ENCODE data around the gene DLG5.

Gene DLG5

DNA sequence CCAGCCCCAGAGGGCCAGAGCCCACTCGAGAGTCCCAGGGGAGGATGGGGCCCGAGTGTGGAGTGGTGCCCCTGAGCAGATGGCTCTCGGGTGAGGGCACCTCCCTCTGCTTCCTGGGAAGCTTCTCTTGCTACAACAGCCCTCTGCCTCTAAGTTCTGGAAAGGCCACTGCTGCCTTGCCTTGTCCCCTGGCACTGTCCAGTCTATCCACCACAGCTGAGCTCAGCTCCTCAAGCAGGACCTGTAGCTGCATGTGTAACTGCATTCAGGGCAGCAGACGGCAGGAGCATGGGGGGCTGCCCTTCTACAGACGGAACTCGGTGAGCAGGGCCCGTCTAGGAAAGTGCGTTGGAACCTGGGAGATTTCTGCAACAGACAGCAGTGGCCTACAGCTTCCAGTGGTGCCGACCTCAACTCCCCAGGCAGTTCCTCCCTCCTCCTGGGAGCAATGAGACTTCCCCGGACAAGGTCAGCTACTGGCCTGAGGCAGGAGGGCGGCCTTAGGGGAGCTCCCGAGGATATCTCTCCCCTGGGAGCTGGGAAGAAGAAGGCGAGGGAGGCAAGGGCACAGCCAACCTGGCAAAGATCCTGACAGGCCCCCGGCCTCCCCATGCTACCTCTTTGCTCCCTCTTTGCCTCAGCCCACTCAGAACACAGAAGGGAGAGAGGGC, 88.5 kb downstream of the DLG5 start:
- H3K4me1 ChIP-seq (ENCODE audit: control insufficient read depth, insufficient read depth, low read length): peaks cover 5% of the 10 kb centered on the region; the same call in 1 of the 2 replicates
- no peaks in the 10 kb centered on the region for H3K9me3 ChIP-seq (ENCODE audit: control insufficient read depth, insufficient read depth, low read depth, low read length)
- H3K4me3 ChIP-seq (ENCODE audit: low read depth, low read length): no peak overlapping the region
- TF ChIP-seq ZNF624 (tag by site-specific recombination; IDR thresholded peaks at IDR 0.05) (no peak), ZFHX2 (tag by site-specific recombination; conservative IDR thresholded peaks at IDR 0.05) (0 out of 2 replicates have a peak, but pooled peaks have one; percentile 0), KLF7 (tag by site-specific recombination; IDR thresholded peaks at IDR 0.05; ENCODE audit: borderline replicate concordance) (no peak), GLI2 (tag by site-specific recombination; IDR thresholded peaks at IDR 0.05; ENCODE audit: borderline replicate concordance, low read depth) (no peak), ZNF555 (tag by site-specific recombination; conservative IDR thresholded peaks at IDR 0.05) (no peak), ZNF341 (tag by site-specific recombination; IDR thresholded peaks at IDR 0.05; ENCODE audit: low read depth) (peak; percentile 56), EGR2 (tag by site-specific recombination; IDR thresholded peaks at IDR 0.05; ENCODE audit: low read depth) (no peak), ZNF701 (tag by site-specific recombination; IDR thresholded peaks at IDR 0.05) (no peak)
- CTCF ChIA-PET: interaction anchor here (0.6 to 1.2 kb wide), 2 partner anchors 9 to 48 kb away, joined by 4 to 5 read pairs; no protein-coding TSS in a partner anchor
- H3K27ac ChIP-seq (ENCODE audit: extremely low read depth, low read depth, low read length): no peak overlapping the region
- POLR2A ChIA-PET: no interaction called here
- peaks cover 5 to 74% of the 10 kb centered on the region in 2 experiments; a peak in 2 of 3 replicates for H3K36me3 ChIP-seq (ENCODE audit: control insufficient read depth in 2 of 2, insufficient read depth in 1 of 2, low read length in 2 of 2)

DNA sequence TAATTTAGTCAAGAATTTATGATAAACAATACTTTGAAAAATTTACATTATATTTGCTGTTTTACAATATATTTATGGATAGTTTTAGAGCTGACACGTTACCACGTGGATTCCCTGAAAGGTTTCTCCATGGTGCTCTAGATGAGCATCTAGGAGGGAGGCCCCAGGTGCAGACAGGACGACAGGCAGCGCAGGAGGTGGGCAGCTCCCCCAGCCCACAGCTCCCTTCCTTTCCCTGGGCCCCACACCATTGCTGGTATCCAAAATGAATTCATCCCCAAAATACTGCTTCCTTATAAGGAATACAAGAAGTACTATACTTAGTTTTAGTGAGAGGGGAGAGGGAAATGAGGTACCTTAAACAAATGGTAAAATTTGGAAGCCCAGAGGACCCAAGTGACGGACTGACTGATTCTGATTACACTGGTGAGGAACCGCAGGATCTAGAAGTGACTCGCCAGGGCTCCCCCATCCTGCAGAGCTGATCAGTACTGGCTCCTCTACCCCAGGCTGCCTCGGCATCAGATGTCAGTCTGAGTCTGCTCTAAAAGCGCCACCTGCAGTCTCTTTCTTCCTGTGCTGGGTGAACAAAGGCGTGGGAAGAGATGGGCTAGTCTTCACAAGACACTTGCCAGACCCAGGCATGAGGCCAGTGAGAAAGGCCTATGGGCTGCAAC, 89.2 kb downstream of the DLG5 start:
- peaks cover 5% of the 10 kb centered on the region; the same call in 1 of the 2 replicates for H3K4me1 ChIP-seq (ENCODE audit: control insufficient read depth, insufficient read depth, low read length)
- no peaks in the 10 kb centered on the region for H3K9me3 ChIP-seq (ENCODE audit: control insufficient read depth, insufficient read depth, low read depth, low read length)
- TF ChIP-seq ZIC2 (tag by site-specific recombination; IDR thresholded peaks at IDR 0.05): peak; percentile 69
- TF ChIP-seq ZBTB17 (tag by site-specific recombination; IDR thresholded peaks at IDR 0.05): 0 out of 2 replicates have a peak, but pooled peaks have one; percentile 35
- TF ChIP-seq ZNF138 (tag by site-specific recombination; IDR thresholded peaks at IDR 0.05; ENCODE audit: borderline replicate concordance): no peak
- 0 out of 2 replicates have a peak, but pooled peaks have one; percentile 37 for TF ChIP-seq ZNF660 (tag by site-specific recombination; IDR thresholded peaks at IDR 0.05)
- TF ChIP-seq ZNF558 (tag by site-specific recombination; IDR thresholded peaks at IDR 0.05): no peak
- TF ChIP-seq, protein P1, sequence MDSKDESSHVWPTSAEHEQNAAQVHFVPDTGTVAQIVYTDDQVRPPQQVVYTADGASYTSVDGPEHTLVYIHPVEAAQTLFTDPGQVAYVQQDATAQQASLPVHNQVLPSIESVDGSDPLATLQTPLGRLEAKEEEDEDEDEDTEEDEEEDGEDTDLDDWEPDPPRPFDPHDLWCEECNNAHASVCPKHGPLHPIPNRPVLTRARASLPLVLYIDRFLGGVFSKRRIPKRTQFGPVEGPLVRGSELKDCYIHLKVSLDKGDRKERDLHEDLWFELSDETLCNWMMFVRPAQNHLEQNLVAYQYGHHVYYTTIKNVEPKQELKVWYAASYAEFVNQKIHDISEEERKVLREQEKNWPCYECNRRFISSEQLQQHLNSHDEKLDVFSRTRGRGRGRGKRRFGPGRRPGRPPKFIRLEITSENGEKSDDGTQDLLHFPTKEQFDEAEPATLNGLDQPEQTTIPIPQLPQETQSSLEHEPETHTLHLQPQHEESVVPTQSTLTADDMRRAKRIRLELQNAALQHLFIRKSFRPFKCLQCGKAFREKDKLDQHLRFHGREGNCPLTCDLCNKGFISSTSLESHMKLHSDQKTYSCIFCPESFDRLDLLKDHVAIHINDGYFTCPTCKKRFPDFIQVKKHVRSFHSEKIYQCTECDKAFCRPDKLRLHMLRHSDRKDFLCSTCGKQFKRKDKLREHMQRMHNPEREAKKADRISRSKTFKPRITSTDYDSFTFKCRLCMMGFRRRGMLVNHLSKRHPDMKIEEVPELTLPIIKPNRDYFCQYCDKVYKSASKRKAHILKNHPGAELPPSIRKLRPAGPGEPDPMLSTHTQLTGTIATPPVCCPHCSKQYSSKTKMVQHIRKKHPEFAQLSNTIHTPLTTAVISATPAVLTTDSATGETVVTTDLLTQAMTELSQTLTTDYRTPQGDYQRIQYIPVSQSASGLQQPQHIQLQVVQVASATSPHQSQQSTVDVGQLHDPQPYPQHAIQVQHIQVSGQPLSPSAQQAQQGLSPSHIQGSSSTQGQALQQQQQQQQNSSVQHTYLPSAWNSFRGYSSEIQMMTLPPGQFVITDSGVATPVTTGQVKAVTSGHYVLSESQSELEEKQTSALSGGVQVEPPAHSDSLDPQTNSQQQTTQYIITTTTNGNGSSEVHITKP (tag by site-specific recombination; IDR thresholded peaks at IDR 0.05): peak; percentile 46; the same call in 1 of the 2 replicates
- TF ChIP-seq ZNF654 (tag by site-specific recombination; IDR thresholded peaks at IDR 0.05; ENCODE audit: low read depth): 0 out of 2 replicates have a peak, but pooled peaks have one; percentile 6
- TF ChIP-seq, protein P2, sequence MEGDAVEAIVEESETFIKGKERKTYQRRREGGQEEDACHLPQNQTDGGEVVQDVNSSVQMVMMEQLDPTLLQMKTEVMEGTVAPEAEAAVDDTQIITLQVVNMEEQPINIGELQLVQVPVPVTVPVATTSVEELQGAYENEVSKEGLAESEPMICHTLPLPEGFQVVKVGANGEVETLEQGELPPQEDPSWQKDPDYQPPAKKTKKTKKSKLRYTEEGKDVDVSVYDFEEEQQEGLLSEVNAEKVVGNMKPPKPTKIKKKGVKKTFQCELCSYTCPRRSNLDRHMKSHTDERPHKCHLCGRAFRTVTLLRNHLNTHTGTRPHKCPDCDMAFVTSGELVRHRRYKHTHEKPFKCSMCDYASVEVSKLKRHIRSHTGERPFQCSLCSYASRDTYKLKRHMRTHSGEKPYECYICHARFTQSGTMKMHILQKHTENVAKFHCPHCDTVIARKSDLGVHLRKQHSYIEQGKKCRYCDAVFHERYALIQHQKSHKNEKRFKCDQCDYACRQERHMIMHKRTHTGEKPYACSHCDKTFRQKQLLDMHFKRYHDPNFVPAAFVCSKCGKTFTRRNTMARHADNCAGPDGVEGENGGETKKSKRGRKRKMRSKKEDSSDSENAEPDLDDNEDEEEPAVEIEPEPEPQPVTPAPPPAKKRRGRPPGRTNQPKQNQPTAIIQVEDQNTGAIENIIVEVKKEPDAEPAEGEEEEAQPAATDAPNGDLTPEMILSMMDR (tag by site-specific recombination; IDR thresholded peaks at IDR 0.05): peak; percentile 60
- no peak for TF ChIP-seq ZNF76 (tag by site-specific recombination; IDR thresholded peaks at IDR 0.05; ENCODE audit: borderline replicate concordance, low read depth)
- TF ChIP-seq ZBTB48 (tag by site-specific recombination; IDR thresholded peaks at IDR 0.05): no peak
- TF ChIP-seq ZFHX2 (tag by site-specific recombination; conservative IDR thresholded peaks at IDR 0.05): peak; percentile 52; the same call in 1 of the 2 replicates
- CTCF ChIA-PET: interaction anchor here (0.6 kb wide), 1 partner anchor 62 kb away, joined by 3 read pairs; no protein-coding TSS in a partner anchor
- no peak overlapping the region for H3K27ac ChIP-seq (ENCODE audit: extremely low read depth, low read depth, low read length)
- POLR2A ChIA-PET: no interaction called here
- H3K36me3 ChIP-seq (ENCODE audit: control insufficient read depth in 2 of 2, insufficient read depth in 1 of 2, low read length in 2 of 2): peaks cover 5 to 74% of the 10 kb centered on the region in 2 experiments; a peak in 2 of 3 replicates
- no peak overlapping the region for H3K4me3 ChIP-seq (ENCODE audit: low read depth, low read length)

All from HEK293 (cell line).